ENCODE results near the gene TKTL2. TPM values are rescaled to one million over a fixed set of nuclear protein-coding genes. Genes with fewer than 3 reads are reported as not detected.

TKTL2 gene
- total and polyA plus RNA-seq, 10 of the 15 experiments (the other 5 are each of a cell fraction or from before 2014, with no cell fraction given) = 0.03 to 0.04 (median 0.03) TPM; not detected in 7

DNA sequence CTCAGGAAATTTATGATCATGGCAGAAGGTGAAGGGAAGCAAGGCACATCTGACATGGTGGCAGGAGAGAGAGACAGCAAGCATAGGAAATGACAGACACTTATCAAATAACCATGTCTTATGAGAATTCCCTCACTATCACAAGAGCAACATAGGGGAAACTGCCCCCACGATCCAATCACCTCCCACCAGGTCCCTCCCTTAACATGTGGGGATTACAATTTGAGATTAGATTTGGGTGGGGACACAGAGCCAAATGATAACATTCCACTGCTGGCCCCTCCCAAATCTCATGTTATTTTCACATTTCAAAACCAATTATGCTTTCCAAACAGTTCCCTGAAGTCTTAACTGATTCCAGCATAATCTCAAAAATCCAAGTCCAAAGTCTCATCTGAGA lies 12.8 kb upstream of the TKTL2 start:
- no peak overlapping the region for H3K4me2 ChIP-seq (ENCODE audit: control insufficient read depth, insufficient read depth)
- H3K4me3 ChIP-seq = no peak overlapping the region
- CTCF ChIA-PET = interaction anchor here (0.7 to 5.1 kb wide), 14 partner anchors 10 to 270 kb away, joined by 3 to 164 read pairs (median 4); no protein-coding TSS in a partner anchor
- WGBS (ENCODE audit: insufficient coverage, insufficient replicate concordance, low lambda C conversion rate, missing lambda C conversion rate) = 18% methylated on average over 1 of the region's 1 CpG
- RAD21 ChIA-PET (ENCODE audit: unreplicated experiment) = interaction anchor here (1.1 to 2.9 kb wide), 3 partner anchors 57 to 63 kb away, joined by 5 to 26 read pairs (median 10); no protein-coding TSS in a partner anchor
- no peak overlapping the region for H3K27ac ChIP-seq (ENCODE audit: control insufficient read depth, insufficient read depth)
- H2AFZ ChIP-seq (ENCODE audit: control insufficient read depth, low read depth, low read length) = no peak overlapping the region
- FAIRE-seq (no peak), ATAC-seq (no peak), DNase-seq (ENCODE audit: low read depth, low spot score) (no peak)
- BruUV-seq (replicated peaks) = no TSS peak
- SMC1A ChIA-PET (ENCODE audit: uncharacterized antibody, unreplicated experiment) = interaction anchor here (0.8 to 4.6 kb wide), 8 partner anchors 14 to 70 kb away, joined by 3 to 59 read pairs (median 4); no protein-coding TSS in a partner anchor
- H3K27me3 ChIP-seq (replicated peaks in 1 of 2; ENCODE audit: control insufficient read depth in 2 of 2, insufficient read depth in 2 of 2, low read length in 1 of 2) = no peaks in the 10 kb centered on the region
- intact Hi-C loops (cut with micrococcal nuclease; ENCODE audit: unreplicated experiment) (loop anchor here (10.0 kb wide), 1 partner anchor 528 kb away; no protein-coding TSS in a partner anchor), in situ Hi-C loops (cut with MboI) (loop anchor here (10.0 kb wide), 1 partner anchor 58 kb away; no protein-coding TSS in a partner anchor)
- no peaks in the 10 kb centered on the region for H3K36me3 ChIP-seq (ENCODE audit: control insufficient read depth in 2 of 2, insufficient read depth in 2 of 2, low read length in 1 of 2)
- H4K20me1 ChIP-seq (ENCODE audit: control insufficient read depth, insufficient read depth) = no peaks in the 10 kb centered on the region
- POLR2A ChIA-PET = no interaction called here
- H3K4me1 ChIP-seq (ENCODE audit: control insufficient read depth, insufficient read depth, low read length) = peaks cover 12% of the 10 kb centered on the region; the same call in 1 of the 2 replicates
- no peaks in the 10 kb centered on the region; the same call in 2 of the 3 replicates for H3K9me3 ChIP-seq (replicated peaks; ENCODE audit: control insufficient read depth, insufficient read depth, low read length)
- no peaks in the 10 kb centered on the region for H3K79me2 ChIP-seq (ENCODE audit: control insufficient read depth, insufficient read depth, low read length)
- TF ChIP-seq GABPA (IDR thresholded peaks at IDR 0.05; ENCODE audit: low read depth) = no peak
- no peak for TF ChIP-seq JUNB (IDR thresholded peaks at IDR 0.05)
- no peak for TF ChIP-seq TCF12 (IDR thresholded peaks at IDR 0.05; ENCODE audit: low read depth, low read length)
- no peak for TF ChIP-seq RAD21 (IDR thresholded peaks at IDR 0.05; ENCODE audit: insufficient read depth, low read depth, low read length)
- TF ChIP-seq, protein P1, sequence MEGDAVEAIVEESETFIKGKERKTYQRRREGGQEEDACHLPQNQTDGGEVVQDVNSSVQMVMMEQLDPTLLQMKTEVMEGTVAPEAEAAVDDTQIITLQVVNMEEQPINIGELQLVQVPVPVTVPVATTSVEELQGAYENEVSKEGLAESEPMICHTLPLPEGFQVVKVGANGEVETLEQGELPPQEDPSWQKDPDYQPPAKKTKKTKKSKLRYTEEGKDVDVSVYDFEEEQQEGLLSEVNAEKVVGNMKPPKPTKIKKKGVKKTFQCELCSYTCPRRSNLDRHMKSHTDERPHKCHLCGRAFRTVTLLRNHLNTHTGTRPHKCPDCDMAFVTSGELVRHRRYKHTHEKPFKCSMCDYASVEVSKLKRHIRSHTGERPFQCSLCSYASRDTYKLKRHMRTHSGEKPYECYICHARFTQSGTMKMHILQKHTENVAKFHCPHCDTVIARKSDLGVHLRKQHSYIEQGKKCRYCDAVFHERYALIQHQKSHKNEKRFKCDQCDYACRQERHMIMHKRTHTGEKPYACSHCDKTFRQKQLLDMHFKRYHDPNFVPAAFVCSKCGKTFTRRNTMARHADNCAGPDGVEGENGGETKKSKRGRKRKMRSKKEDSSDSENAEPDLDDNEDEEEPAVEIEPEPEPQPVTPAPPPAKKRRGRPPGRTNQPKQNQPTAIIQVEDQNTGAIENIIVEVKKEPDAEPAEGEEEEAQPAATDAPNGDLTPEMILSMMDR (IDR thresholded peaks at IDR 0.05 in 2 of 3, conservative IDR thresholded peaks at IDR 0.05 in 1 of 3; ENCODE audit: control insufficient read depth in 2 of 3, extremely low read depth in 1 of 3, insufficient read depth in 1 of 3, low read depth in 3 of 3, low read length in 3 of 3) = no peak
- no peak for TF ChIP-seq KDM1A (IDR thresholded peaks at IDR 0.05; ENCODE audit: borderline replicate concordance)
- no peak for TF ChIP-seq ASH2L (IDR thresholded peaks at IDR 0.05; ENCODE audit: borderline replicate concordance, low read depth)
- TF ChIP-seq RBBP5 (conservative IDR thresholded peaks at IDR 0.05) = no peak
- TF ChIP-seq SMAD1 (IDR thresholded peaks at IDR 0.05; ENCODE audit: low read depth, partially characterized antibody) = no peak
- TF ChIP-seq, protein P2, sequence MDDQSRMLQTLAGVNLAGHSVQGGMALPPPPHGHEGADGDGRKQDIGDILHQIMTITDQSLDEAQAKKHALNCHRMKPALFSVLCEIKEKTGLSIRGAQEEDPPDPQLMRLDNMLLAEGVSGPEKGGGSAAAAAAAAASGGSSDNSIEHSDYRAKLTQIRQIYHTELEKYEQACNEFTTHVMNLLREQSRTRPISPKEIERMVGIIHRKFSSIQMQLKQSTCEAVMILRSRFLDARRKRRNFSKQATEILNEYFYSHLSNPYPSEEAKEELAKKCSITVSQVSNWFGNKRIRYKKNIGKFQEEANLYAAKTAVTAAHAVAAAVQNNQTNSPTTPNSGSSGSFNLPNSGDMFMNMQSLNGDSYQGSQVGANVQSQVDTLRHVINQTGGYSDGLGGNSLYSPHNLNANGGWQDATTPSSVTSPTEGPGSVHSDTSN (IDR thresholded peaks at IDR 0.05; ENCODE audit: insufficient replicate concordance, low read depth, low read length) = no peak
- no peak for TF ChIP-seq EGR1 (IDR thresholded peaks at IDR 0.05; ENCODE audit: borderline replicate concordance in 1 of 2, low read depth in 2 of 2, low read length in 2 of 2)
- no peak for TF ChIP-seq FOS (IDR thresholded peaks at IDR 0.05; ENCODE audit: borderline replicate concordance, extremely low read depth, insufficient read length)
- no peak for TF ChIP-seq ZNF384 (IDR thresholded peaks at IDR 0.05; ENCODE audit: borderline replicate concordance, low read depth, low read length)
- H3K9ac ChIP-seq (ENCODE audit: control insufficient read depth, insufficient read depth, low read length) = no peak overlapping the region
